Activated CD4-positive, alpha-beta T cell treated with anti-CD3 and anti-CD28 coated beads, Interleukin-2, amount 50 U/mL, for 1 hour (primary cell): ENCODE measurements around the gene GLO1.
A peak's percentile ranks its signal among the peaks of the same experiment; 100 is the strongest.
"Not testable (repeated sequence)": the region's sequence is repeated elsewhere in the genome, so short reads cannot be mapped to it uniquely, and the experiment has no call there.

Experiments
- DNase-seq: peaks from one replicate; pipeline ENCODE4 v3.0.0-alpha.2; 2020

Gene GLO1

GRCh38 chr6:38703949-38704590, 1.1 kb upstream of the GLO1 start:
- DNase-seq = no peak

DNA sequence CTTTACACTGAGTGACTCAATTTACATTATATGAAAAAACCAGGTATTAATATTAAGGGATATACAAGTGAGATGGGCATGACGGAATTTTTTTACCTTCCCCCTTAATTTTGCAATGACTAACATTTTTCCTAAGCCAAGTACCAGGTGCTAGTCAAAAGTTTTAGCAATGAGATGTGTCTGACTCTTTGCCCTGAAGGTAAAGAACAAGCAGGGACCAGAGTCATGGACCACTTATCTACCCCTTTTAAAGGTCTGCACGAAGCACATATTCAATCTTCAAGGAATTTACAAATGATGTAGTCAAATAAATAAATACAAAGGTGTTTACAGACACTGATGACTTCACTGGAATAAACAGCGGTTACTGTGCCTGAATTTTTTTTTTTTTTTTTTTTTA, 1.4 kb downstream of the GLO1 start:
- DNase-seq = no peak

- not testable (repeated sequence) for DNase-seq
Observed at GRCh38 chr6:38699702-38700101, 3.2 kb downstream of the GLO1 start.

DNA sequence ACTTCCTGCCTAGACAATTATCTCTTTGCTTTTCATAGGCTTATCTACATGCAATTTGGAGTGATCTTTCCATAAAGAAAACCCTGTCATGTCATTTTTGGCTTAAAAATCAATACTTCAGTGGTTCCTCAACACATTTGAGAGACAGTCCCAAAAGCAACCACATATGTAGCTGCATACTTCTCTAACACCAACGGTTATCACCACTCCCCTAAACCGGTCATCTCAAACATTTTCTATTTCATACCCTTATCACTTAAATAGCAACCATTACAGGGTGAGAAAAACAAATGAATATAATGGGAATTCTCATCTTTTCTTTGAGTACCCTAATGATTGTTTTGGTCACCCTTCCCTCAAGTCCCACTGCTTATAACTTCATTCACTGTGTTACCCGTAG, 5.1 kb downstream of the GLO1 start:
- no peak for DNase-seq

GRCh38 chr6:38696345-38696744, 6.6 kb downstream of the GLO1 start:
- no peak for DNase-seq

GRCh38 chr6:38695933-38696332, 7.0 kb downstream of the GLO1 start:
- no peak for DNase-seq

DNA sequence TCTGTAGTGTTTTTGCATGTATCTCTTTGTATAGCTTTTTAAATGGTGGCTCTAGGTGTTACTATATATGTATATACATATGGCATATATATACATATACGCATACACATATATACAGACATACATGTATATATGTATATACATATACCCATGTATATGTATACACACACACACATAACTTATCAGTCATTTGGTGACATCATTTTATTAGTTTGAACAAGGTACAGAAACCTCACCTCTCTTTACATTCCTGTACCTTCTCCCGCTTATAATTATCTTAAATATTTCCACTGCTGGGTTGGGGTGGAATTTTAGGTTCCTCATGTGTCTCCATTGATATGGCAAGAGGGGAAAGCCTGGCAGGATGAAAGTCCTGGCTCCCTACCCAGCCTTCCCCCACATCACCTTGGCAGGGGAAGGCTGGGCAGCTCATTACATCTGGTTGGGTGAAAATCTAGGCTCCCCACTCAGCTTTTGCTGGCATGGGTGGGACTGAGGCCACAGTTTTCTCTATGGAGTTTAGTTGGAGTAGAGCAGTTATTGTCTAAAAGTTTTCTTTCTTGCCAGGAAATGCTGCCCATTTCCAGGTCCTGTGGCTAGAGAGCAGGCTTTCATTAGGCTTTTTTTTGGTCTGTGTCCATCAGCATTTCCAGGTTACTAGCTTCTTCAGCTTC, 7.6 kb downstream of the GLO1 start:
- DNase-seq = no peak

- DNase-seq = no peak
Observed at GRCh38 chr6:38688579-38689087, 14.3 kb downstream of the GLO1 start.

- no peak for DNase-seq
Observed at GRCh38 chr6:38687549-38687948, 15.4 kb downstream of the GLO1 start.

- no peak for DNase-seq
Observed at GRCh38 chr6:38687043-38687353, 15.9 kb downstream of the GLO1 start.

GRCh38 chr6:38686270-38687042, 16.5 kb downstream of the GLO1 start:
- no peak for DNase-seq

DNA sequence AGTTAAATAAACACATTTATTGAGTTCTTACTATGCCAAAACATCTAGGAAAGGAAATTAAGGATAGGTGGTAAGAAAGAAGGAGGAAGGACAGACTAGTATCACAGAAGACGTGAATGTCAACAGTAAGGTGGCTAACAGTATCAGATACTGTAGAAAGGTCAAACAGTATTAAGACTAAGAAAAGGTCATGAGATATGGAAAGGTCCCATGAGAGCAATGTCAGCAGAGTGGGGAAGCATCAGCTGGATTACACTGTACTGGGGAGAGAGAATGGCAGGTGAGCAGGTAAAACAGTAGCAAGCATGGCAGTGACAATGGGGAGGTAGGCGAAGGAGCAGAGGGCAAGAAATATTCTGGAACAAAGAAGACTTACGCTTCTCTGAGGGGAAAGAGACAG, 18.0 kb downstream of the GLO1 start:
- no peak for DNase-seq

GRCh38 chr6:38684237-38684636, 18.7 kb downstream of the GLO1 start:
- no peak for DNase-seq

GRCh38 chr6:38681850-38682249, 21.1 kb downstream of the GLO1 start:
- no peak for DNase-seq

DNA sequence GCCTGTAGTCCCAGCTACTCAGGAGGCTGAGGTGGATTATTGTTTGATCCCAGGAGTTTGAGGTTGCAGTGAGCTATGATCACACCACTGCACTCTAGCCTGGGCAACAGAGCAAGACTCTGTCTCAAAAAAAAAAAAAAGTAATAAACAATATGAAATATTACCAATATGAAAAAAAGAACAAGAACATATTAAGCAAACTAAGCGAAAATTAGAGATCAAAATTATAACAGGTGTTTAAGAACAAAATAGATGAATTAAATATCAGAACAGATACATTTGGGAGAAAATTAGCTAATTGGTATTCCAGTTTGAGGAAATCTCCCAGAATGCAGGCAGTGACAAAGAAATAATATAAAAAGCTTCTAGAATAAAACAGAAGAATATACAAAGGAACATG, 23.3 kb downstream of the GLO1 start:
- DNase-seq = no peak

- no peak for DNase-seq
Observed at GRCh38 chr6:38678178-38678760, 24.7 kb downstream of the GLO1 start.

DNA sequence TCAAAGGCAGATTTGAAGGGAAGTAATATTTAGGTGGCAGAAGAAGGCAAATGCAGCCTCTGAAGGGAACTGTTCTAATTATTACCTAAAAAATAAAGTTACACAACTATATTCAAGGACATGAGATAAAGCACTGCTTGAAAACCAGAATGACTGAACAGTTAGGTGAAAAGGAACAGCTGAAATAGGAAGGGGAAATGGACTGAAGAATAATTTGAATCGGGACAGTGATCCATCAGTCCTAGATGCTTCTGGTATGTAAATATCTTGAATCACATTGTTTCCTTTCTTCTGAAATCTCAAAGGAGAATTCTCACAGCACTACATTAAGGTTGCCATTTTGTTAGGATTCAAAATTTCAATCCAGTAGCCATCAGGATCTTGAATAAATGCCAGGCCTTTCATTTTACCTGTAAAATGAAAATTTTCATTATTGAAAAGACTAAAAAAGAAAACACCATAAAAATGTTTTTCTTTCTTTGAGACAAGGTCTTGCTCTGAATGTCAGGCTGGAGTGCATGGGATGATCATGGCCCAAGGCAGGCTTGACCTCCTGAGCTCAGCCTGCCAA, 25.9 kb downstream of the GLO1 start:
- no peak for DNase-seq

DNA sequence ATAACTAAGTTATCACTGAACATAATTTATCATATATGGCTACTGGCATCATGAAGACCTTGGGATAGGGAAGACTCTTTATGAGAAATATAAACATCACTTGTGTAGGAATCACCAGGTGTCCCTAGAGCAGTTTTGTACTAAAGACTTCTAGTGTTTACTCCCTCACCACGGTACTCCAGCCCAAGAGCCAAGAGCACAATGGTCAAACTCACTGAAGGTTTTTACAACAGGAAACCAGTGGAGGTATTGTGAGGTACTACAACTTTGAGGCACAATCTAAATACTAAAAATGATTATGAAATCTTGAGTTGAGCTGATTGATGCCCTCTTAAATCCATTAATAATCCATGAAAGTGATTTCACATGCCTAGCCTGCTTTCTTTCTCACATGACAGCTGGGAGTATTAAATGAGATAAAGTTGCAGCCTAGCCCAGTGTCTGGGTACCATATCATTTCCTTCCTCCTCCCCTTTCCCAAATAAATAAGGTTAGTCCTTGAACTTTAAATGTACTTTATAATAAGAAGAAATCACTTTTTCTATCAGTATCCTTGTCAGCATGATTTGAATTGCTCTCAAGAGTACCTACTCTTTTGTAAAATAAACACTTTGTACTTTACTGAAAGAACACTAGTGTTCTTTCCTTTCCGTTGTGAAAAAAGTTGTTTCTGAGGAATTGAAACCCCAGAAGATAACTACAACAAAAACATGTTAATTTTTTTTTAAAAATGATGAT, 26.5 kb downstream of the GLO1 start:
- no peak for DNase-seq

GRCh38 chr6:38673397-38674165, 29.4 kb downstream of the GLO1 start:
- DNase-seq = no peak

- DNase-seq = peak; percentile 6
Observed at GRCh38 chr6:38671885-38672467, 31.0 kb downstream of the GLO1 start.

GRCh38 chr6:38658418-38659167, 44.4 kb downstream of the GLO1 start:
- DNase-seq = no peak
